ENCODE data around the gene ZNF331.

GRCh38 chr19:53511357-53511756 is 26.6 kb upstream of the ZNF331 start:
- TF ChIP-seq POLR2A (IDR thresholded peaks at IDR 0.05; ENCODE audit: low read depth, low read length) (no peak), CTCF (conservative IDR thresholded peaks at IDR 0.05; ENCODE audit: low read depth, low read length) (no peak), MAFK (IDR thresholded peaks at IDR 0.05; ENCODE audit: low read depth, low read length) (no peak), MAZ (IDR thresholded peaks at IDR 0.05; ENCODE audit: borderline replicate concordance, low read depth, low read length) (no peak), USF2 (IDR thresholded peaks at IDR 0.05; ENCODE audit: low read depth, low read length) (no peak), BHLHE40 (IDR thresholded peaks at IDR 0.05; ENCODE audit: low read depth, low read length) (no peak), CEBPB (IDR thresholded peaks at IDR 0.05; ENCODE audit: low read depth, low read length) (no peak), ELK1 (IDR thresholded peaks at IDR 0.05; ENCODE audit: borderline replicate concordance, low read depth, low read length) (no peak)

All from IMR-90 (cell line).